Brain pericyte (primary cell): Measurements from ENCODE around the gene VASH1.
A peak's percentile ranks its signal among the peaks of the same experiment; 100 is the strongest.

Source experiments
- DNase-seq: peaks from one replicate; pipeline ENCODE4 v3.0.0-alpha.2; 2012; ENCODE audit warnings: low read depth, low spot score

Gene VASH1

DNA sequence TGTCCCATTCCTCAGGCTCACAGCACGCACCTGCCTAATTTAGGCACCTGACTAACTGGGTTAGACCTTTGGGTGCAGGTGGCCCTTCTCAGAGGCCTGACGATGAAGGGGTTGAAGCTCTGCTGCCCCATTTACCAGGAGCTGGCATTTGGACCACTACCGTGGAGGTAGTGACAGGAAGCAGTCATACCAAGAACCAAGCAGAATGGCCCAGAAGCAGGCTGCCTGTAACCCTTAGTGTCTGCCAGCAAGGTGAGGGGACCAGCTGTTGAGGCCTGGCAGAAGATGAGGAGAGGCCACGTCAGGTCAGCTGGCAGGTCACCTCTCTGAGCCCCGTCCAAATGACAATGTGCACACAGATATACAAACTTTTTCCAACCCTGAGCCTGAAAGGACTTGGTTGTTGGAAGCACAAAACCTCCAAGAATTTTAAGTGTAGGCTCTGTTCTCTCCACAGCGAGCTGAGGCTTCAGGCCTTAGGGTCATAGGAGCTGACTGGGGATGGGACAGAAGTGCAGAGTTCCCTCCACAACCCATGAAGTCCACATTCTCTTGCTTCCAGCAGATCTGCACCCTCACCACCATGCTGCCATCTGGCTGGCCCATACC lies 23.1 kb downstream of the VASH1 start:
- DNase-seq = no peak

DNA sequence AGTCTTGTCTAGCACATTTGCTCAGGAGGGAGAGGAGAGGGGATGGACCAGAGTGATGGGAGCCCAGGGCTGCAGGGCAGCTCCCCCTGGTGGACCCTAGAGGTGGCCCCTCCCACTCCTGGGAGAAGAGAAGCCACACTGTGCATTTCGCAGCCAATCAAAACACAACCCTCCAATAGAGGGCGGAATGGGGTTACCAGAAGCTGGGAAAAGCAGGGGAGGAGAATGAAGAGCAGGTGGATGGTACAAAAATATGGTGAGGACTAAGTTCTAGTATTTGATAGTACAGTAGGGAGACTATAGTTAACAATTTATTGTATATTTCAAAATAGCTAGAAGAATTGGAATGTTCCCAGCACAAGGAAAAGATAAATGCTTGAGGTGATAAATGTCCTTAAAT lies 23.6 kb downstream of the VASH1 start:
- DNase-seq = peak; percentile 45

DNA sequence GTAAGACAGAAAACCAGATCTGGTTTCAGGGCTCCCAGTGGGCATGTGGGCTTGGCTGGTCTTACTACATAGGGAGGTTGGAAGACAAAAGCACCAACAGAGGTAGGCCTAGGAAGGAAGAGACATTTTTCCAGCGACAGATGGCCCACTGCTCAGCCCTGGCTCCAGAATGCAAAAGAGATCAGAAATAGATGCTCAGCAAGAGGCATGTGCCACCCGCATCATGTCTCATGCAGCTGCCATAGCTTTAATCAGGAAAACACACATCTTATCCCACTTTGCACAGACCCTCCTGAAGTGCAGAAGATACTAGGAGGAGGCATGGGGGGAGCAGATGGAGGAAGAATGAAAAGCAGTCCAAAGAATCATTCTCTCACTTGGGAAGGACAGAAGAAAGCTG lies 25.3 kb downstream of the VASH1 start:
- no peak for DNase-seq

DNA sequence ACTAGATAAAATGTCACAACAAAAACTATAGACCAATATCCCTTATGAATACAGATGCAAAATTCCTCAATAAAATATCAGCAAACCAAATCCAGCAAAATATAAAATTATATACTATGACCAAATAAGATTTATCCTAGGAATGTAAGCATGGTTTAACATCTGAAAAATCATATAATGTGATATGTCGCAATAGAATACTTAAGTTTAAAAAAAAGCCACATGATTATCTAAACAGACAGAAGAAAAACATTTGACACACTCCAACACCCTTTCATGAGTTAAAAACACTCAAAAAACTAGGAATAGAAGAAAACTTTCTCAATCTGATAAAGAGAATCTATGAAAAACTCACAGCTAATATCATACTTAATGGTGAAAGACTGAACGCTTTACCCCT lies 31.2 kb downstream of the VASH1 start:
- DNase-seq = no peak

DNA sequence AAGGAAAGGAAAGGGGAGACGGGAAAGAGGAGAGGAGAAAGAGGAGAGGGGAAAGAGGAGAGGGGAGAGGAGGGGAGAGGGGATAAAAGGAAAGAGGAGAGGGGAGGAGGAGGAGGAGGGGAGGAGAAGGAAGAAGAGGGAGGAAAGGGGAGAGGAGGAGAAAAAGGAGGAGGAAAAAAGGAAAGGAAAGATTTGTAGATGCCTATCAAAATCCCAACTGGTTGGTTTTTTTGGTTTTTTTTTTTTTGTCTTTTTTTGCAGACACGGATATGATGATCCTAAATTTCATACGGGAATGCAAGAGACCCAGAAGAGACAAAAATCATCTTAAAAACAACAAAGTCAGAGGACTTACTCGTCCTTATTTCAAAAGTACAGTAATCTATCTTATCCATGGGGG lies 32.1 kb downstream of the VASH1 start:
- no peak for DNase-seq

DNA sequence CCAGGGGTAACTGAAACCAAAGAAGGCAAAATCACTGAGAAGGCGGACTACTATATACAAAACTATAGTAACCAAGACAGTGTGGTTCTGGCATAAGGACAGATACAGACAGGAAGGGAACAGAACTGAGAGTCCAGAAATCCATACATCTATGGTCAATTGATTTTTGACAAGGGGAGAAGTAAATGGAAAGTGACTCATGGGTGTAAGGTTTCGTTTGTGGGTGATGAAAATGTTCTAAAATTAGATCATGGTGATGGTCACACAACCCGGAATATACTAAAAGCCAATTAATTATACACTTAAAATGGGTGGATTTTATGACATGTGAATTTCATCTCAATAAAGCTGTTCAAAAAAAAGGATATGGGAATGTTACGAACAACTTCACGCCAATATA lies 32.7 kb downstream of the VASH1 start:
- no peak for DNase-seq

DNA sequence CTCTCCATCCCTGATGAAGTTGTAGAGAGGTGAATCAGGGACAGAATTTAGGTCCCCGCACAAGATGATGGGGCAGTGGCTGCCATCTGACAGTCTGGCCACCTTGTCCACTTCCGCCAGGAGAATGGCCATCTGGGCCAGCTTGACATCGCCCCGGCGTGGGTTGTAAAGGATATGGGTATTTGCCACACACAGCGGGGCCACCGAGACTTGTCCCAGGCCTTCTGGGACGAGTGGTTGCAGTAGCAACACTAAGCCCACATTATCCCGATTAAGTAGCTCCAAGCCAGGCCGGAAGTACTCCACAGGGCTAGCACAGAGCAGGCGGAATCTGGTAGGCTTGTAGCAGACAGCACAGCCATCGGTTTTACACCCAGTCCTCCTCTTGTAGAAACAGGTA lies 45.2 kb downstream of the VASH1 start:
- DNase-seq = no peak

DNA sequence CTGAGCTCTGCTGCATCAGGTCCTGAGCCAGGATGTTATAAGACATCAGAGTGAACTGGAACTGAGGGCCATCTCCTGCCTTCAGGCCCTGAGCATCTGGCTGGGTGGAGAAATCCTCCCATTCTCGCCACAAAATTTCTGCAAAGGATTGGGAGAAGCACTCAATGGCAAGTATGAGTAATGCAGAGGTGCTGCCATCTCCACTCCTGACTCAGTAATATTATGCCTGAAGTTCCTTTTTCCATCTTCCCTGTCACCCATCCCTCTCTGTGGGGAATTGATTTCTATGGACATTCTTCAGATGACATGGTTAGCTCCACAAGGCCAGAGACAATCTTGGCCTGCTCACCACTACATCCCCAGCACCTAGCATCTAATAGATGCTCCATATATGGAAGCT lies 46.7 kb downstream of the VASH1 start:
- DNase-seq = no peak

DNA sequence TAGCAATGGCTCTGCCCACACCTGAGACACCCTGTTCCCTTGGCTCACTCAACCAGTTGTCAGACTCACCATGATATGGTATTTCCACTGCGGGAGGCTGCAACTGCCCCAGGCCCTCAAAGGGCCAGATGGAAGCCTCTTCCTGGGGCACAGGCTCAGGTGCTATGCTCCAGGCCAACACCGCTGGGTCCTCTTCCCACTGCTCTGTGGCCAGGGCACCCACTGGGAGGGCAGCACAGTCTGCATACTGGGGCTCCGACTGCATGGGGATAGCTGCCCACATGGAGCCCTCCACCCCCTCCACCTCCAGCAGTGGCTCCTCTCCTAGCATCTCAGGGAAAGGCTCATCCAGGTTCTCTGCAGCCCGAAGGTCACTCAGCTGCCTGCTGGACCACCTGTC lies 47.7 kb downstream of the VASH1 start:
- DNase-seq = no peak

DNA sequence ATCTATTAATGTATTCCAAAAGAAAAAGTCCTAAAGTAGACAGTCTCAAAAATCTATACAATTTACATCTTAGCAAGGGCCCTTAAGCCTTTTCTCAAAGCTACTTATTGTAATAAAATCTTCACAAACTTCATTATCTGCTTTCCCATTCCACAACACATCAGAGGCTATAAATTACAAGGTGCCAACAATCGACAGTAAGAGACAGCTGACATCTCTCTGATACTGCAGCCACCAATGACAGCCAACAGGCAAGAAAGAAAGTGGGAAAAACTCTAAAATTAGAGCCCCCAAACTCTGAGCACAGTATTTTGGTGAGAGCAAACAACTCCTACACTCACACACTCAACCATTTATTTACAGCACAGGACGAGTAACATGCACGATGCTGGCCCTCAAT lies 49.3 kb downstream of the VASH1 start:
- DNase-seq = no peak

DNA sequence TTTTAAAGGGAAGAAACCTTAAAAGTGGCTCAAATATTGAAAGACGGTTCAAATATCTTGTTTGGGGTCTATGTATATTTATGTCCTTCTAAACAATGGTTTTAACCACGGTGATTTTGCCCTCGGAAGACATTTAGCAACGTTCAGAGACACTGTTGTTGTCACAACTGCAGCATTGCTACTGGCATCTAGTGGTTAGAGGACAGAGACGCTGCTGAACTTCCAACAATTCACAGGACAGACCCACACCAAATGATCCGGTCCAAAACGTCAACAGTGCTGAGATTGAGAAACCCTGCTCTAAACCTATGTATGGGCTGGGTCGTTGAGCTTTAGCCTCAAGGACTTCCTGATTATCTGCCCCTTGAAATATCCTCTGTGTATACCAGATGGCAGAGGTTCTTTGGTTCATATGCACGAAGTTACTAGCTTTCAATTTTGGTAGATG lies 49.7 kb downstream of the VASH1 start:
- DNase-seq = no peak

DNA sequence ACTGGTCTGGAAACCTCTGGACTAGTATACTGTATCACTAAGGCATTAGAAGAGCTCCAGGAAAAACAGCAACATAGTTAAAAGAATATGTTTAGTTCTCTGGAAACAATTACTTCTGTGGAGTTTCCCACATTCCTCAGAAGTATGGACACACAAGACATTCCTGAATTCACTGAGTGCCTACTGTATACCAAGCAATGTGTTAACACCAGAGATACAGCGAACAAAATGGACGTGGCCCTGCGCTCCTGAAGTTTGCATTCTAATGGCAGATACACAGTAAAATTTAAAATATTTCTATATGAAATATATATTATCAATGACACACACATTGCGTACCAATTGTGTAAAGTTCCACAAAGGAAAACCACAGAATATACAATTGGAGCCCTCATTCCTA lies 50.3 kb downstream of the VASH1 start:
- DNase-seq = no peak

DNA sequence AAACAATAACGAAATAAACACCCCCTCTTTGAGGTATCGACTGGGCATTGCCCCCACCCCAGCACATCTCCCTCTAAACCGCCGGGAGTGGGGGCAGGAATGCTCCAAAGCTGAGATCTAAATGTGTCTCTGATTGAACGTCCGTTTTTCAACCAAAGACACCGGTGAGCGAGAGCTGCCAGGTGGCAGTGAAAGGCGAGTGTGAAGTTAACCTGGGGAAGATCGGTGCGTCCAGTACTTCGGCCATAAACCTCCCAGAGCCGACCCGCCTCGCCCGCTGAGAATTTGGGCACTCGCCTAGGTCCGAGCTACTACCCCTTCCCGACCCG lies 50.8 kb downstream of the VASH1 start:
- no peak for DNase-seq

DNA sequence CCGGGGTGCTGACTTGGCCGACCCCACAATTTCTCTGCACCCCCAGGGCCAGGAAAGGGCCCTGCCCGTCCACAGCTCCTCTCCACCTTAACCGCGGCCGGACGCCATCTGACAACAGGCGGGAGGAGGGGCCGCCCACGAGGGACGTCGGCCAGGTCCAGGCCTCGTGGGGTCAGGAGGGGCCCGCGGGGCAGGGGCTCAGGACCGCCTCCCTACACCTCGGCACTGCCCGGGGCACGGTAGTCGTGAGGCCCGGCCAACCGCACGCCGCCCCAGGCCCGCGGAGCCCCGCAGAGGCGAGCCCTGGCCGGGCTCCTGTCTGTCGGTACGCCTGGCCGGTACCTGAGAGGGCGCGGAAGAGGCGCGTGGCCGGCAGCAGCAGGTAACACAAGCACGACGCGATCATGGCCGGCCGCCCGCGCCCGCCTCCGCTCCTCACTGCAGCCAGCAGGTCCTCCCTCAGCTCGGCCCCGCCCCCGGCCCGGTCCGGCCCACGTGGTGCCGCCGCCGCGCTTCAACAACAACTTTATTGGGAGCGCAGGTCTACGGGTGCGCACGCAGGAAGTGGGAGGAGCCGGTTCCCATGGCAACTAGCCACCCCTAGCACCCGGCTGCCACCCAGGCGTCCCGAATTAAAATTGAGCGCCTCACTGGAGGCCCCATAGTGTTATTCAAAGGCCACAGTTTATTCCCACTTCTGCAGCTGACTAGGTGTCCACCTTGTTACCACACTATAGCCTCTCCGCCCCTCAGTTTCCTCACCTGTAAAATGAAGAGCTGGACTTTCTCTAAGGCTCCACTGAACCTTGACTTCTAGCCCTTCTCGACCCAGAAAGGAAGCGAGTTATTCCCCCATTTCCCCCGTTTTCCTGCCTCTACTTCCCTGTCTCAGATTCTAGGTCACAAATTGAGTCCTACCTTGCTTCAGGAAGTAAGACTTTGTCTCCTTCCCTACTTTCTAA lies 51.4 kb downstream of the VASH1 start, which contains the start of gene ANGEL1:
ANGEL1 (minus strand) TSS at position 461 of the 962 bp plus-strand sequence; CDS start at position 406, 55 bp downstream.
- peak; percentile 69 for DNase-seq

DNA sequence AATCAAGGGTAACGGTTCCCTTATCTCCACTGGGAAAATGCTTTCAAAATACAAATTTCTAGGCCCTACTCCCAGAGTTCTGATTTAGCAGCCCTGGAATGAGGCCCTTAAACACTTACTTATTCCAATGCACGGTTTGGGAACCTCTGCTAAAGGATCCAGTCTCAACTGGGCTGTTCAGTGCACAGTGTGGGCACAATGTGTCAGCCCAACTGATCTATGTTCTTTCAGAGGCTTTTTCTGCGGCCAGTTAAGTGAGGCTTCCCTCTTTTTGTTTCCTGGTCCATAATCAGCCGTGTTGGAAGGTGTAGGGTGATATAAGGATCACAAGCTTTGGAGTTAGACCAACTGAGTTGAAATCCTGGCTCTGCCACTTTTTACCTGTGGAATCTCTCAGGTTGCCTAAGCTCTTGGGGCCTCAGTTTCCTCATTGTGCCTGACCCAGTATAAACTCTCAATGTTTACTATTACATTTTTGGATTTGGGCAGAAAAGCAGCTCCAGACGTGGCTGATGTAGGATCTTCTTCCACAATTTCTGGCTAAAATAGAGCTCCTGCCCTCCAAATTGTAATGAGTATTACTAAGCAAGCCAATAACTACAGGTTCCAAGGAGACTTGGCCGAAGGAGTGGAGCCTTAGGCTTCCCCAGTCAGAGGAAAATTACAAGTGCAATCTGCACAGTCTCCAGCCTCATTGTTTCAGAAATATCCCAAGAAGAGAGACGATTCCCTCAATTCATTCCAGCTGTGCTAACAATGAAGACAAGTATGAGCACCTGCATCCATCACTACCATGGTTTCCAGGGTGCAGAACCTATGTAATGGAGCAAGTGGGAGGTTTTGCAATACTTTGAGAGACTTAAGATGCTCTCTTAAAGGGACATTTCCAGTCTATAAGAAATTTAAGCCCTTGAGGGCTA lies 53.7 kb downstream of the VASH1 start:
- no peak for DNase-seq

DNA sequence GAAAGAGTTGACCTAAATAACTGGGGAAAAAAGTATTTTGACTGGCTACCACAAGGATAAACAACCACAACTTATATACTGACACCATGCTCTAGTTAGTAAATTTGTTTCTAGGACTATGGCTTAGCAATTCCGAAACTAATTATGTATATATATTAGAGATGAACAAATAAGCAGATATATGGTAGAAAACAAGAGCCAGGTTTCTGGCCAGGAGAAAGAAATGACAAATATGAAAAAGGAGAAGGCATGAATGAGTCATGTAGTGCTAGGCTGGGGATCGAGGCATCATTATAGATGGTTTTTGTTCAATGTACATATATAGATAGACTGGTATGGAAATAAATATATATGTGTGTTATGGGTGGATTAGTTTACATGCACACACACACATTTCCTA lies 59.4 kb downstream of the VASH1 start:
- DNase-seq = no peak

DNA sequence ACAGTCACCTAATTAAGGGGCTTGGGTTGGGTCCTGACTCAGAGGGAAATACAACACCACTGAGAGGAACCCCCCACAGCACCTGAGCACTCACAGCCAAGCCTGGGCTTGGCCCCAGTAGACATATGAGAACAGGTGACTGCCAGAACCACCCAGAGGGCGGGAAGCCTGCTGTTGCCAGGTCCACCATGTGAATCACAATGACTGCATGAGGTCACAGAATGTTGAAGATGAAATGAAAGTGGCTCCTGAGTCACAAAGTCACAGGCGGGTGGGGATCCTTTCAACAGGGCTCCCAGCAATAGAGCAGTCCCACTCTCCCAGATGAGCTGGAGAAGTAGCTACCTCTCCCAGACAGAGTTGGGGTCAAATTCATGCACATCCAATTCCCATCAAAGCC lies 64.9 kb downstream of the VASH1 start, which contains the start of gene LRRC74A:
LRRC74A (plus strand) TSS at position 287 of the 400 bp plus-strand sequence. CDS start 290 bp downstream, outside the sequence.
- no peak for DNase-seq

DNA sequence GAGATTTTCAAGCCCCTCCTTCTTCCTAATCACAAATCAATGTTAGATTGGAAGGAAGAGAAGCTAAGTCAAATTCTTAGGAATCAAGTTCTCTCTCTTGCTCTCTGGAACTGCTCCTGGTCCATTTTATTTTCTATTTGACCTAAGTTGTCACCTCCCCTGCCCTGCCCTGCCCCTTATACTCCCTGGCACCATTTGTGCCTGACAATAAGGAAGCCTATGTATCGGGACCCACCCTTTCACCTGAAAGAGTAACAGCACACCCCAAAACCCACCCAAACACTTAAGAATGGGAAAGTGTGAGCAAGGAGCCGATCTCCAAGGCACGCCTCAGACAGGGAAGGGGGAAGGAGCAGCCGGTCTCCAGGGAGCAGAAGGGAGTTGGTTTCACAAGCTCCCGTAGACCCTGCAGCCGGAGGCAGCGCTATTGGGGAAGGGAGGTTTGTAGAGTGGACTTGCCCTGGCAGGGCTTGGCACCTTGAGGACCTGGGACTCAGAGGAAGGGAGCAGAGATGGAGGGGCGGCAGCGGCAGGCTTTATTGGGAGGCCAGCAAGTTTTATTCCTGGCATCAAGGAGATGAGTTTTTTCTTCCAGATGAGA lies 66.5 kb downstream of the VASH1 start:
- DNase-seq = no peak

DNA sequence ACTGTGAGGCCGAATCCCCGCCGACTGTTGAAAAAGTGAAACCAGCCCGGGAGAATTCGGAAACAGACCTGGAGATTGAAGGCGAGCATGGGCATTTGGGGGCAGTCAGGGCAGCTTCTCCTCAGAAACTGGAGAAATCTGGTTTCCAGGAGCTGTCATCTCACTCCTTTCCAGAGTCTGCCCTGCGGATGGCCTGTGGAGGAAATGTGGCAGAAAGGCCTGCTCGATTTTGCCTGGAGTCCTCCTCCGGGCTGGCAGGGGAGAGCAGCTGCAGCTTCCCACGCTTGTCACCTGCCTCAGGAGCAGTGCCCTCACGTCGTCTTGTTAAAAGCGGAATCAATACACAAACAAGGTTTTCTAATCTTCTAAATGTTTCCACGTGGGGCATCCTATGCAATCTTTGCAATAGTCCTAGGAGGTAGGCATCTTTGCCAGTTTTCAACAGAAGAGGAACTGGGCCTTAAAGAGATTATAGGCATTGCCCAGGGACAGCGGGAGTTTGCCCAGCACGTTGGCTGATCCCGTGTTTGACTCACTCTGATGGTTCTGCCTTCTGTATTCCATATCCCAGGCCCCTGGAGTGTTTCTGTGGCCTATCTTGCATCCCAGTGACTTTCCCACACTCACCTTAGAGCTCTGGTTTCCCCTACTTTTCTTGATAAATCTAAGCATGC lies 67.2 kb downstream of the VASH1 start:
- no peak for DNase-seq

DNA sequence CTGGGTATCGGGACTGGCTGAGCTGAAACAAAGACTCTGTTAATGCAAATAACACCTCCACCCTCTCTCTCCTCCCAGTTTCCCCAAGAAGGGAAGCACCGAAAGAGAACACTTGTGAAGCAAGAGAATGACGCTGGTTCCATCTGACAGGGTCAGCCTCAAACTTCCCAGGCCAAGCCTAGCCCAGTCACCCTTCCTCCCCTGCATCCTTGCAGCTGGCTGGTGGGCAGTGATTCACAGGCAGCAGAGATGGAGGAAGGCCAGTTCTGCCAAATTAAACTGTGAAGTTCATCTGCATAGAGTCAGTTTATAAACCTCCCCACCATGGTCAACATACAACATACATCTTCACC lies 67.7 kb downstream of the VASH1 start:
- DNase-seq = no peak
